ENCODE measurements around the gene STAT5A.
"Not testable (repeated sequence)": the region's sequence is repeated elsewhere in the genome, so short reads cannot be mapped to it uniquely, and the experiment has no call there.

The STAT5A gene

DNA sequence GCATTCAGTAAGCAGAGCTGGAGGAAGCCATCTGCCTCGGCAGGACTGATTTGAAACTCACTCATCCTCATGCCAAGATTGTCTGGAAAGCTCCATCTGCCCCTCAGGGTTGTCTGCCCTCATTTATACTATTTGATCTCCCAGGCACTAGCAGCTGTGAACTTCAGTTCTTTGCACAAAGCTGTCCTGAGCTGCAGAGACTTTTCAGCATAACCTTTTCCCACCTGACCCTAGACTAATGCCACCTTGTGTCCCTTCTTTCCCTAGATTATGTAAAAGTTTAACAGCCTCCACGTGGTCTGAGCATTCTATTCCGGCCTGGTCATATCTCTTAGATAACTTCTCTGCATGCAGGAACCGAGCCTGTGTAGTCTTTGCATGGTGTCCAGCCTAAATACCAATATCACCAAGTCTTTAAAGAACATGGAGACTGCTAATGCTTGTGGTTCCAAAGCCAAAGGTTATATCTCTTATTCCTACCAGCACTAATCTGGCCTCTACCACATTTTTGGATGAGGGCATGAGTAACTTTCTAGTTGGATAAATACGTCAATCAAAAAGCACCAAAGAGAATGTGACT lies 29.1 kb downstream of the STAT5A start:
- intact Hi-C loops (cut with DNase I), result no loop called here
- peak in 1 of 10 donors; percentile 3 for DNase-seq

DNA sequence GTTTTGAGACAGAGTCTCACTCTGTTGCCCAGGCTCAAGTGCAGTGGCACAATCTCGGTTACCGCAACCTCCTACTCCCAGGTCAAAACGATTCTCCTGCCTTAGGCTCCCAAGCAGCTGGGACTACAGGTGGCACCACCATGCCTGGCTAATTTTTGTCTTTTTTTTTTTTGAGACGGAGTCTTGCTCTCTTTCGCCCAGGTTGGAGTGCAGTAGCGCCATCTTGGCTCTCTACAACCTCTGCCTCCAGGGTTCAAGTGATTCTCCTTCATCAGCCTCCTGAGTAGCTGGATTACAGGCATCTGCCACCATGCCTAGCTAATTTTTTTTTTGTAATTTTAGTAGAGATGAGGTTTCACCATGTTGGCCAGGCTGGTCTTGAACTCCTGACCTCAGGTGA lies 29.7 kb downstream of the STAT5A start:
- peak in 1 of 10 donors; percentile 16 for DNase-seq
- intact Hi-C loops (cut with DNase I), result not testable (repeated sequence)

DNA sequence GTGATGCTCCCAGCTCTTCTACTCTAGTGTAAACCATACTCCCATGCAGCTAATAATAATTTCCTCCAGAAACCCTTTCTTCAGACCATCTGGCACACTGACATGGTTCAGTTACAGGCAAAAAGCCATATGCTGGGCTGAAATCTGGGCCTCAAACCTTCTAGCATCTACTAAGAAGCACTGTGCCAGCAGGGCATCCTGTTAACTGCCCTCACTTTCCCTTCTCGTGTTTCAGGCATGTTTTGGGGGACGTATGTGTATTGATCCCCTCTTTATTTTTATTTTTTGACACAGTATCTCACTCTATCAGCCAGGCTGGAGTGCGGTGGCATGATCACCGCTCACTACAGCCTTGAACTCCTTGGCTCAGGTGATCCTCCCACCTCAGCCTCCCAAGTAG lies 33.3 kb downstream of the STAT5A start:
- intact Hi-C loops (cut with DNase I), result loop anchor here (5.0 kb wide), 1 partner anchor 206 kb away; no protein-coding TSS in a partner anchor
- no peak for DNase-seq

DNA sequence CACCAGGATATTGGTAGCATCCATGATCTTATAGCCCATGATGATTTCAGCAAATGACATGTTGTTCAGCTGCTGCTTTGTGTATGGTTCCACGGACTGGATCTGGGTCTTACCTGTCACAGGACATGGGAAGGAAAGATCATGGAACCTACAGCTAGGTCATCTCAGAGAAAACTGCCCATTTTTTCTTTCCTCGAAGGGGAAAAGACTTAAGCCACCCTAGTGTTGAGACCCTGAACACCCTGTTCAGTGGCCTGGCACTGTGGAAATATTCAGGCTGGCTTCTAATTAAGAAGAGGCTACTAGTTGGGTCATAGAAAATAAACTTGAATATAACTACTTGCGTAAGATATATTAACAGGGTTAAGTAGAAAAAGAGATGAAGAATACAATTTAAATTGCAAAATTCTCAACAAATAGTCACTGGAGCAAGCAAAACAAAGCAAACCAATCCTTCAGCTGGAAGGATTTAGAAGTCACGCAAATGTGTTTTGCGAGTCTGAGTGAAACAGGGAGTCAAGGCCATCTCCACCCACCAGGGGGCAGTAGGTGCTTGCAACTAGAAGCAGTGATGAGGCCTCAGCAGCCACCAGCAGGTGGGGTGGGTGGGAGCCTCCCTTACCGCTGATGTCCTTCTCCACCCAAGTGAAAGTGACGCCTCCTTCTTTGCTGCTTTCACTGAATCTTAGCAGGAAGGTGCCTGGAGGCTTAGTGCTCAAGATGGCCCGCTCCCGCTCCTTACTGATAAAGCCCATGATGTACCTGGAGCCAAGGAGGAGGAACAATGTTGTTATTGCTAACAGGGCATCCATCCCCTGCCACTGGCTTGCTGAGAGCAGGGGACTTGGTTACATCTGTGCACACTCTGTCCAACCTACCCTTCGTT lies 34.3 kb downstream of the STAT5A start:
- peak; percentile 85 to 98 (median 93) for DNase-seq
- intact Hi-C loops (cut with DNase I), result loop anchor here (1.0 to 5.0 kb wide), 2 partner anchors 84 to 205 kb away; no protein-coding TSS in a partner anchor

DNA sequence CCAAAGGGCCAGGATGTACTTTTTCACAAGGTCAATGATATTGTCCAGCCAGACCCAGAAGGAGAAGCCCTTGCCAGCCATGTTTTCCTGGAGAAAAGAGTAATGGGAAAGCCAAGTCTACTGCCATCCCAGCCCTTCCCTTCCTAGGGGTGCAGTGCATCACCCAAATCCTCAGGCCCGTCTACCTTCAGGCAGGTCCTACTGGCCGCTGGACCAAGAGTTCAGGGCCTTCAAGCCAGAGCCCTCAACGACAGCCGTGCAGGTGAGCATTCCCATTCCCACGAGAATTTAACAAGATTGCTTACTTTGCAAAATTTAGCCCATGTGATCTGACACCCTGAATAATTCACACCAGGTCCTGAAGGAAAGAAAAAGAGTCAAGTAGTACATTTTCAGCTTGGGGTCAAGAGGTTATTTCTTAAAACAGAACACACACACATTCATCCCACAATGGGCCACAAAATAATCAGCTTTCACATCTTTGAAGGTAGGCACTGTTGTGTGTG lies 35.0 kb downstream of the STAT5A start:
- DNase-seq, result peak in 2 of 10 donors; percentile 60 to 63
- intact Hi-C loops (cut with DNase I), result loop anchor here (5.0 kb wide), 1 partner anchor 204 kb away; no protein-coding TSS in a partner anchor

DNA sequence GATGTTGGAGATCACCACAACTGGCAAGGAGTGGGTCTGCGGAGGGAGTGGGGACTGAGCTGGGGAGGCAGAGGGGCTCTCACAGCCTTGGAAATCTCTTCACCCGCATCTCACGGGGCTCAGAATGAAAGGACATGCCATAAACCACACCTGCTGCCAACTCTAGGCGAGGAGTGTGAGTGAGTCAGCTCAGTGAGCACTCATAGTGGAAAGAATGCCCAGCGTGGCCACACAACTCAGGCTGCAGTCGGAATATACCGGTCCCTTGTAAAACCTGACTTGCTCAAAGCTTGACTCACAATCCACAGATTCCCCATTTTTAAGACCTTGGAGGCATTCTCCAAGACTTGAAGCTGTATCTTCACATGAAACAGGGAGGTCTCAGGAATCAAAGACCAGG lies 36.7 kb downstream of the STAT5A start:
- DNase-seq, result peak in 1 of 10 donors; percentile 47
- intact Hi-C loops (cut with DNase I), result no loop called here

DNA sequence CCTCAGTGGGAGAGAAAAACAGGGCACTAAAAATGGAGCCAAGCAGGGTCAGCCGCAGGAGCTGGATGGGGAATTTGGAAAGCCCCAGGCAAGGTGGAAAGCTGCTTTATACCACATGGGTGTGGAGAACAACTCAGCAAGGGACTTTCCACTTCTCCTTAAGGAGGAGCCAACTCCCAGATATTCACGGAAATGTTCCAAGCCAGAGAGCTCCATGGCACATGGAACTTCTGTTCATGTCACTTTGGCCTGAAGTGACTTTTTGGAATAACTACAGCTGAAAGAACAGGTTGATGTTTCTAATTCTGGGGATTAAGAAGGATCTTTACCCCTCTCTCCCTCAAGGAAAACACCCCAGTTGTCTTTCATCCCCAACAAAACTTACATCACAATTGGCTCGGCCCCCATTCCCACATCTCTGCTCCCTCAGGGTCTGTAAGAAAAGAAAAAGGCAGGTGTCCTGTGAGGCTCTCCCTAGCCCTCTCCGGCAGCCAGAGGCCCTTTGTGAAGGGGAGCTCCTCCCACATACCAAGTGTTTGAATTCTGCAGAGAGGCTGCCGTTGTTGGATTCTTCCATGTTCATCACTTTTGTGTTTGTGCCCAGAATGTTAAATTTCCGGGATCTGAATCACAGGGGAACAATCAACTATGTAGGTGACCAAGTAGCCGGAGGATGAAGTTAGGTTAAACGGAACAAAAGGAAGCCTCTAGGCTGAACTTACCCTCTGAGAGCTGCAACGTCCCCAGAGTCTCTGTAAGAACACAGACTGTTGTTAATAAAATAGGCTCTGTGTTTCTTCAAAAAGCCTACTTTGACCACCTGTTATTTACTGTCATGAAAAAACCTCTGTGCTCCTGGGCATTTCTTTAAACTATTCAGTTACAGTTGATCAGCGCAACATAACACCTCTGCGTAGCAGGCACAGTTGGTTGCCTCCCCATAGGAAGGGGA lies 41.0 kb downstream of the STAT5A start:
- intact Hi-C loops (cut with DNase I), result no loop called here
- peak in 1 of 10 donors; percentile 29 for DNase-seq

DNA sequence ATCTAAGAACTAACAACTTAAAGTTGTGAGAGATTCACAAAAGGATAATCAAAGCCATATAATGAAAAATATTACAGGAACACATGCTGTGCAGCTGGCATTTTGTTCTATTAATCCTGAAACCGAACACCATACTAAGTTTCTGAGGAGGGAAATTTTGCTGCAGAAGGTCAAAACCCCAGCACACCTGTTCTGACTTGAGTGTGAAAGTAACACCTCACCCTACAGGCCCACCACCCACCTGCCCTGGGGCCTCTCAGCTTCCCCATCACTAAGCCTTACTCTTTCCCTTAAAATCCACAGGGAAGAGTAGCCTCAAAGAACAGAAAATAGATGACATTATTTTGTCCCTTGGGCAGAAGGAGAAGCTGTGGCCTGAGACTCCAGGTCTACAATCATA lies 44.8 kb downstream of the STAT5A start:
- intact Hi-C loops (cut with DNase I), result no loop called here

DNA sequence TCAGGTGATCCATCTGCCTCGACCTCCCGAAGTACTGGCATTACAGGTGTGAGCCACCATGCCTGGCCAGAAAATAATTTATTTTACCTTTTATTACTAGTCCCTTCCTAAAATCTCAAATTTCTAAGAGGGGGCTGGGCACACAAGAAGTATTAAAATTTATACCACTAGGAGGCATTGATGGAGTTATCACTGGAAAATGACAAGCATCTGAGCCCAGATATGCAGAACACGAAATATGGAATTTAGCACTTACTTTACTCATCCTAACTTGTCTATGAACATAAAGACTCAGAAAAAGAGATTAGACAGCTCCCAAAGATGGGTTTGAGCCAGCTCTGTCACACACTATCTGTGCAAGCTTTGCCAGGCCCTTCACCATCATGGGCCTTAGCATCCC lies 46.4 kb downstream of the STAT5A start:
- DNase-seq, result no peak
- intact Hi-C loops (cut with DNase I), result no loop called here

More for the DNA sequence above, 44.8 kb downstream of the STAT5A start:
- DNase-seq, result peak in 1 of 10 donors; percentile 24

DNA sequence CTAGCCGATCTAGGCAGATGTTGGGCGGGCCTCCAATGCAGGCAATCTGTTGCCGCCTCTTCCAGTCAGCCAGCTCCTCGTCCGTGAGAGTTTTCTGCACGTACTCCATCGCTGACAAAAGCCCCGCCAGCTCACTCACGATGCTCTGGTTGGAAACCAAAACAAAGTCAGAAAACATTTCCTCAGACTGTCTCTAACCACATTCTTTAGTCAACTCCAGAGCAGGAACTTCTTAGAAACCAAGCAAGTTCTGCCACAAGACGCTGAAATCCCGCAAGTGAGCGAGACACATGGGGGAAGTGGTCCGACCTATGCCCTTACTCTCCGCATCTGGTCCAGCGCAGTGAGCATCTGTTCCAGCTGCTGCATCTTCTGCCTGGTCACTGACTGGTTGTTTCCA lies 49.1 kb downstream of the STAT5A start:
- no peak for DNase-seq
- intact Hi-C loops (cut with DNase I), result no loop called here

DNA sequence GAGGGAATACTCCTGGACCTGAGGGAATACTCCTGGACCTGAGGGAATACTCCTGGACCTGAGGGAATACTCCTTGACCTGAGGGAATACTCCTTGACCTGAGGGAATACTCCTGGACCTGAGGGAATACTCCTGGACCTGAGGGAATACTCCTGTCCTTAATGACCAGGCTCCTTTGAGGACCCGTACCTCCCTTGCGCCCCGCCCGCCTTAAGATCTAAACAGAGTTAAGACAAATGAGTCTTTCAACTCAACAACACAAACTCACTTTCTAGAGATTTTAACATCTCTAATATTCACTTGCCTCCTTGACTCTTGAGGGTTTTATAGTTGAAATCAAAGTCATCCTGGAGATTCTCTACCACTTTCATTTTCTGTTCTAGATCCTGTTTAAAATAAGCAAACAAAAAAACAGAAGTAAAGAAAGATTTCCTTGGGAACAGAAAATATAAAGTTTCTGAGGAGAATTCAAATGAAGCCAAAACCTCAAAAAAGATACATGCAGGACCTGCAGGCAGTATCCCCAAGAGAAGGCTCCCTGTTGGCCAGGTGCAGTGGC lies 50.2 kb downstream of the STAT5A start:
- intact Hi-C loops (cut with DNase I), result no loop called here
- DNase-seq, result no peak

DNA sequence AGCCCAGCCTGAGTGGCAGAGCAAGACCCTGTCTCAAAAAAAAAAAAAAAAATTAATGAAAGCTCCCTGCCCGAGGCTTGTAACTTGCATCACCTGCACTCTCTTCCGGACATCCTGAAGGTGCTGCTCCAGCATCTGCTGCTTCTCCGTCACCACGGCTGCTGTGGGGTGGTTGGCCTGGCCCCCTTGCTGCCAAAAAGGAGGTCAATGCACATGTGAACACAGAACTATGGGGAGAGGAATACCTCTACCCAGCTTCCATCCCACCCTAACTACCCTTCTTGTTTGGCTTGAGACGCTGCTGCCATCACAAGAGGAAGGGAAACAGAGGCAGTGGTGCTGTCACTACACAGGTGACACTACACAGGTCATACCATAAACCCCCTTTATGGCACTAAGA lies 50.9 kb downstream of the STAT5A start:
- no peak for DNase-seq
- intact Hi-C loops (cut with DNase I), result no loop called here

DNA sequence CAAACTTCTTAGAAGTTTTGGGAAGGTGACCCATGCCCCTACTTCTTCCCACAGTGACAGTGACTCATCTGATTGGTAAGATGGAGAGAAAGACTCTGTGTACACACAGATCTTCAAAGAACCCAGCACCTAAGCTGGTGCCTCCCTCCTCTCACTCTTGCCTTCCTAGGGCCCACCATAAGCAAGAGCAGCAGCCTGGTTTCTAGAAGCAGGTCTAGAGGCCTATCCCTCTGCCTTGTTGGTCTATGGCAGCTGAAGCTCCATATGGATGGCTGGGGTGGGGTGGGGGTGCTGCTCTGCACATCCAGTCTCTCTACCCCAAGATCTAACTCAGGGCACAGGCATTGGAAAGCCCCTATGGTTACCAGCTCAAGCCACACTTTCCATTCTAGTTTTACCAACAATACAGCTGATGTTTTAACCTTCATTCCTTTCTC lies 52.4 kb downstream of the STAT5A start:
- DNase-seq, result no peak
- intact Hi-C loops (cut with DNase I), result no loop called here

DNA sequence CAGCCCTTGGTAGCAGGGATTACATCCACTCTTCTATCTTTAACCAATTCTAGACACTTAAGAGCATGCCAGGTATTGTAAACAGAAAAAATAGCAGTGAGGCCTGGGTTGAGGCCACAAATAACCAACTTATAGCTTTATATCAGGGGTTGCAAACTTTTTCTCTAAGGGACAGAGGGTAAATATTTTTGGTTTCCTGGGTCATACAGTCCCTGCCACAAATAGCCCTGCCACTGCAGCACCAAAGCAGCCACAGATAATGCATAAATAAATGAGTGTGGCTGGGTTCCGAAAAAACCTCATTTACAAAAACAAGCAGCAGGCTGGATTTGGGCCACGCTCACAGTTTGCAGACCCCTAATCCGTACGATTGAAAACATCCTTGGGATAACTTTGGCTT lies 53.3 kb downstream of the STAT5A start:
- DNase-seq, result no peak

DNA sequence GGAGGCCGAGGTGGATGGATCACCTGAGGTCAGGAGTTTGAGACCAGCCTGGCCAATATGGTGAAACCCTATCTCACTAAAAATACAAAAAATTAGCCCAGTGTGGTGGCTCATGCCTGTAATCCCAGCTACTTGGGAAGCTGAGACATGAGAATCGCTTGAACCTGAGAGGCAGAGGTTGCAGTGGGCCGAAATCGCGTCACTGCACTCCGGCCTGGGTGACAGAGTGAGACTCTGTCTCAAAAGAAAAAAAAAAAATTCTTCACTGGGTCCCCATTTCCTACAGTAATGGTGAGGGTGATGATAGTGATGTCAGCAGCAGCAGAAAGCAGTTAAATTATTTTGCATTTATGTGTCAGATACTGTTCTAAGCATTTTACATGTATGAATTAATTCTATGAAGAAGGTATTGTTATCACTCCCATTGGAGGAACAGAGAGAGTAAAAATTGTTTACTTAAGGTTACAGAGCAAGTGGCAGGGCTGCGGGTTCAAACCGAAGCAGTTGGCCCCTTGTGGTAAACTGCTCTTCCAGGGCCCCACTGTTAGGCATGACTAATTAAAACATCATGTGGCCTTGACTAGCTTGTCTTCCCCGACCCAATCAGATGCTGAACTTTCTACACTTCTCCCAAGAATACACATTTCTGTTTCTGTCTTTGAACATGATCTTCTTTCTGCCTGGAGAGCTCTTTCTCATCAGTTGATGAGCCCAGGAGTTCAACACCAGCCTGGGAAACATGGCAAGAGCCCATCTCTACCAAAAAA lies 54.1 kb downstream of the STAT5A start:
- intact Hi-C loops (cut with DNase I), result no loop called here
- no peak for DNase-seq

More for the DNA sequence above, 53.3 kb downstream of the STAT5A start:
- intact Hi-C loops (cut with DNase I), result no loop called here

DNA sequence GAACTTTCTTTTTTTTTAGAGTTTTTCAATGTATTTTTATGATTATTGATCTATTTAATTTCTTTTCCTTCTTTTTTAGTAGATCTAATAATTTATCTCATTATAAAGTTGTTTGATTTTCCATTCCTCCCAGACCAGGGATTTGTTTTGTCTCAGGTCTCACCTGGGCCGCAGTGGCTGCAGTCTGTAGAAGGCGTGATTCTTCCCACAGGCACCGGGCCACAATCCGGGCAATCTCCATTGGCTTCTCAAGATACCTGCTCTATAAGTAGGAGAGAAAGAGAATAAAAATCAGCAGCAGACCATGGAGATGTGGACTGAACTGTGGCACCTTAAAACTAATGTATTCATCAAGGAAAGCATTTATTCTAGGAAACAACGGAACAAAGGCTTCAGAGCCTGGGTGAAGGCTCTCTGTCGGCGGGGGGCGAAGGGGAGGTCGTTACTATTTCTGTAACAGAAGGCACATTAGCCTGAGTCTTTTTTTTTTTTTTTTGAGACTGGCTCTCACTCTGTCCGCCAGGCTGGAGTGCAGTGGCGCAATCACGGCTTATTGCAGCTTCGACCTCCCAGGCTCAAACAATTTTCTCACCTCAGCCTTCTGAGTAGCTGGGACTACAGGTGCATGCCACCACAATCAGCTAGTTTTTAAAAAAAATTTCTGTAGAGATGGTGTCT lies 57.2 kb downstream of the STAT5A start:
- intact Hi-C loops (cut with DNase I), result no loop called here
- DNase-seq, result no peak

DNA sequence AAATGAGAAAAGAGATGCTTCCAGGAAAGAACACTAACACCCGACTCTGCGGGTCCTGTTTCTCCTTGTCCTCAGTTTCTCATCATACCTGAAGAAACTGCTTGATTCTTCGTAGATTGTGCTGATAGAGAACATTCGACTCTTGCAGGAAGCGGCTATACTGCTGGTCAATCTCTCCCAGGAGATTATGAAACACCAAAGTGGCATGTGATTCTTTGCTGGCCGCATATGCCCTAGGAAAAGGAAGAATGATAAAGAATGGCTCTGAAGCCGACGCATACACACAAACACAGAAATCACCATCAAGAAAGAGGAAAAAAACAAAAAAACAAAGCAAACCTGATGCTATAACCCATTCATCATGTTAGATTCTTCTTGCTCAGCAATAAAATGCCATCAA lies 58.2 kb downstream of the STAT5A start:
- DNase-seq, result no peak

DNA sequence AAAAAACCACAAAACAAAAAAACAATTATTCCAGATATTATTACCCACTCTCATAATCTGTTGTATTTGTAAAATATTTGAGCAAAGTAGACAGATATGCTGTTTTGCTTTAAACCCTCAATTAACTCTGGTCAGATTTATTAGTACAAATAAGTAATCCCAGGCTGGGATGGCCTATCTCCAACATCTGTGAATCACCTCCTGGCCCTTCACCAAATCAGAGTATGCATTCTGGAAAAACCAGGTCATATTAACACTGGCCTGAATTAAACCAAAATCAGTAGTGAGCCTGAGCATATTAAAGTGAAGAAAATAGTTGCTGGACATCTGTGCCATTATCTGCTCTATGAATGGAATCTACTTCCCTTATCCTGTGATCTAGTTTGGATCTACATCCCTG lies 58.9 kb downstream of the STAT5A start:
- no peak for DNase-seq
- intact Hi-C loops (cut with DNase I), result no loop called here

More for the DNA sequence above, 58.2 kb downstream of the STAT5A start:
- intact Hi-C loops (cut with DNase I), result no loop called here

DNA sequence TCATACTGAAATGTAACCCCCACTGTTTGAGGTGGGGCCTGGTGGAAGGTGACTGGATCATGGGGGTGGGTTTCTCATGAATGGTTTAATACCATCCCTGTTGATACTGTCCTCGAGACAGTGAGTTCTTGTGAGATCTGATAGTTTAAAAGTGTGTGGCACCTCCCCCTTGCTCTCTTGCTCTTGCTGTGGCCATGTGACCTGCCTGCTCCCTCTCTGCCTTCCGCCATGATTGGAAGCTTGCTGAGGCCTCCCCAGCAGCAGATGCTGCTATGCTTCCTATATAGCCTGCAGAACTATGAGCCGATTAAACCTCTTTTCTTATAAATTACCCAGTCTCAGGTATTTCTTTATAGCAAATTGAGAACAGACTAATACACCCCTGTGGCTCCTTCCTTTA lies 59.3 kb downstream of the STAT5A start:
- intact Hi-C loops (cut with DNase I), result no loop called here
- DNase-seq, result no peak
